Immature natural killer cell (primary cell): ENCODE data around the gene HNRNPF. TPM values are rescaled to one million over a fixed set of nuclear protein-coding genes. Genes with fewer than 3 reads are reported as not detected.
"Not testable (repeated sequence)": the region's sequence is repeated elsewhere in the genome, so short reads cannot be mapped to it uniquely, and the experiment has no call there.

Experiments used
- DNase-seq, 3 donors: peaks; one replicate each; pipeline ENCODE4 v3.0.0; 2022; ENCODE audit warnings: mixed read lengths in 1 of 3
- H3K27ac Mint-ChIP-seq, 6 donors: one replicate each; pipeline ENCODE4 v1.8.0; 2020; ENCODE audit warnings: mixed read lengths in 6 of 6, mild to moderate bottlenecking in 5 of 6, inconsistent platforms in 4 of 6, moderate library complexity in 3 of 6
- H3K27me3 Mint-ChIP-seq, 3 donors: one replicate each; pipeline ENCODE4 v1.8.0; 2020 to 2021; ENCODE audit warnings: low read depth in 3 of 3, mild to moderate bottlenecking in 3 of 3, mixed read lengths in 3 of 3, moderate library complexity in 3 of 3, inconsistent platforms in 1 of 3
- H3K36me3 Mint-ChIP-seq, 3 donors: one replicate each; pipeline ENCODE4 v1.8.0; 2020; ENCODE audit warnings: mixed read lengths in 3 of 3, inconsistent platforms in 2 of 3, mild to moderate bottlenecking in 2 of 3
- H3K4me1 Mint-ChIP-seq, 2 donors: one replicate each; pipeline ENCODE4 v1.8.0; 2020; ENCODE audit warnings: inconsistent platforms in 2 of 2, mild to moderate bottlenecking in 2 of 2, mixed read lengths in 2 of 2, moderate library complexity in 1 of 2
- H3K4me3 Mint-ChIP-seq, 5 donors: one replicate each; pipeline ENCODE4 v1.8.0; 2020; ENCODE audit warnings: mild to moderate bottlenecking in 5 of 5, mixed read lengths in 5 of 5, inconsistent platforms in 3 of 5, moderate library complexity in 3 of 5
- H3K9me3 Mint-ChIP-seq, 6 donors: one replicate each; pipeline ENCODE4 v1.8.0; 2020; ENCODE audit warnings: mild to moderate bottlenecking in 6 of 6, mixed read lengths in 6 of 6, inconsistent platforms in 4 of 6, moderate library complexity in 3 of 6
- polyA plus RNA-seq, 3 donors: library from polyadenylated mRNA; unstranded; fragments of 300-500 nt; fragmentation: Illumina TruSeq; gene quantifications; one replicate each; pipeline ENCODE4 v1.2.3, GENCODE V29; 2021

The HNRNPF gene, protein sequence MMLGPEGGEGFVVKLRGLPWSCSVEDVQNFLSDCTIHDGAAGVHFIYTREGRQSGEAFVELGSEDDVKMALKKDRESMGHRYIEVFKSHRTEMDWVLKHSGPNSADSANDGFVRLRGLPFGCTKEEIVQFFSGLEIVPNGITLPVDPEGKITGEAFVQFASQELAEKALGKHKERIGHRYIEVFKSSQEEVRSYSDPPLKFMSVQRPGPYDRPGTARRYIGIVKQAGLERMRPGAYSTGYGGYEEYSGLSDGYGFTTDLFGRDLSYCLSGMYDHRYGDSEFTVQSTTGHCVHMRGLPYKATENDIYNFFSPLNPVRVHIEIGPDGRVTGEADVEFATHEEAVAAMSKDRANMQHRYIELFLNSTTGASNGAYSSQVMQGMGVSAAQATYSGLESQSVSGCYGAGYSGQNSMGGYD
- polyA plus RNA-seq, result 100 to 1,000 TPM; 184 to 274 (median 203) TPM

DNA sequence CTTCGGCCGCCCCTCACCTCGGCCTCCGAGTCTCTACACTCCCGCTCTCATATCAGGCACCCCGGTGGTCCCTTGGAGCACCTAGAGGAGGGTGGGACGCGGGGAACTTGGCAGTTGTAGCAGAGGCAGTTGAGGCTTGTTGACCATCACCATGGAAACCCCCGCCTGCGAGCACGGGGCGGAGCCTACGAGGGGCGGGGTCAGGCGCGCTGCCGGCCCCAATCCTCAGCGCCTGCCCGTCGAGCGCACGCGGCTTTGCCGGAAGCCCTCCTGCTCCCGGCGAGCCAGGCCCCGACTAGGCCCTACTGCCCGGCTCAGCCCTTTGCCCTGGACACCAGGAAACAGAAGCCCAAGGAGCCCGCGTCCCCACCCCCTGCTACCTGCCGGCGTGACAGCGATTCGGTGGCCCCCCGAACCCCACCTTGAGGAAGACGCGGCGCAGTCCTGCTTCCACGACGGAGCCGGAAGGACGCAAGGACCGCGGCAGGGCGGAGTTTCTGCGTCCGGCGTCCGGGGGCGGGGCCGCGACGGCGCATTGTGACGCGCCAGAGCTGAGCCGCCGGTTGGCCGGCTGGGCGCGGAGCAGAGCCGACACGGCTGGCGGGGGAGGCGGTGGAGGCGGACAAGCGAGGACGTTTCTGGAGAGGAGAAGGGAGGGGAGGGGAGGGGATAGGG lies at the start of gene HNRNPF:
Gene HNRNPF, minus strand, starts transcription at position 477 of the 675 bp plus-strand sequence. CDS start 21,302 bp downstream, outside the sequence.
- Mint-ChIP-seq H3K36me3 (peaks cover 0 to 5% (median 0%) of the 10 kb centered on the region in 3 donors), H3K4me3 (peak within 1 kb of the TSS; percentile 97 to 100 (median 99)), H3K27me3 (peaks cover 23 to 30% (median 29%) of the 10 kb centered on the region in 3 donors)

DNA sequence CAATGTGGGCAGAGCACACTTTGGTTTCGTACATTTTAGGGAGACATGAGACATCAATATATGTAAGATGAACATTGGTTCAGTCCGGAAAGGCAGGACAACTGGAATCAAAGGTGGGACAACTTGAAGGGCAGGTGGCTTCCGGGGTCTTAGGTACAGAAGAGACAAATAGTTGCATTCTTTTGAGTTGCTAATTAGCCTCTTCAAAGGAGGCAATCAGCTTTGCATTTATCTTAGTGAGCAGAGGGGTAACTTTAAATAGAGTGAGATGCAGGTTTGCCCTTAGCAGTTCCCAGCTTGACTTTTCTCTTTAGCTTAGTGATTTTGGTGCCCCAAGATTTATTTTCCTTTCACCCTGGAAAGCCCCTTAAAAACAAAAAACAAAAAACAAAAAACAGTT lies 49.2 kb upstream of the HNRNPF start:
- H3K36me3 Mint-ChIP-seq, result no peaks in the 10 kb centered on the region
- no peak for DNase-seq
- peaks cover 6 to 11% (median 8%) of the 10 kb centered on the region in 3 donors for H3K27me3 Mint-ChIP-seq
- H3K9me3 Mint-ChIP-seq, result no peaks in the 10 kb centered on the region
- H3K27ac Mint-ChIP-seq, result peak overlapping the region in 5 of 6 donors; percentile 36 to 78 (median 61)
- H3K4me1 Mint-ChIP-seq, result peaks cover 40 to 41% of the 10 kb centered on the region in 2 donors
- peak overlapping the region in 2 of 5 donors; percentile 37 to 41 for H3K4me3 Mint-ChIP-seq

More for the DNA sequence above, at the start of gene HNRNPF:
- Mint-ChIP-seq H3K4me1 (peaks cover 41 to 48% of the 10 kb centered on the region in 2 donors), H3K9me3 (no peaks in the 10 kb centered on the region), H3K27ac (peak within 1 kb of the TSS; percentile 96 to 100 (median 99))
- peak; percentile 98 for DNase-seq

DNA sequence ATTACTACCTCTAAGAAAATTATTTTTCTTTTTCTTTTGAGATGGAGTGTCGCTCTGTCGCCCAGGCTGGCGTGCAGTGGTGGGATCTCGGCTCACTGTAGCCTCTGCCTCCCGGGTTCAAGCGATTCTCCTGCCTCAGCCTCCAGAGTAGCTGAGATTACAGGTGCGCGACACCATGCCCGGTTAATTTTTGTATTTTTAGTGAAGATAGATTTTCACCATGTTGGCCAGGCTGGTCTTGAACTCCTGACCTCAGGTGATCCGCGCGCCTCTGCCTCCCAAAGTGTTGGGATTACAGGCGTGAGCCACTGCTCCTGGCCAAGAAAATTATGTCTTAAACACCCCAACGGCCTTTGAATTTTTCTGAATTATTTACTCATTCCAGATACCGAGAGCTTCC lies 47.6 kb upstream of the HNRNPF start:
- peaks cover 51% of the 10 kb centered on the region in 2 donors for H3K4me1 Mint-ChIP-seq

DNA sequence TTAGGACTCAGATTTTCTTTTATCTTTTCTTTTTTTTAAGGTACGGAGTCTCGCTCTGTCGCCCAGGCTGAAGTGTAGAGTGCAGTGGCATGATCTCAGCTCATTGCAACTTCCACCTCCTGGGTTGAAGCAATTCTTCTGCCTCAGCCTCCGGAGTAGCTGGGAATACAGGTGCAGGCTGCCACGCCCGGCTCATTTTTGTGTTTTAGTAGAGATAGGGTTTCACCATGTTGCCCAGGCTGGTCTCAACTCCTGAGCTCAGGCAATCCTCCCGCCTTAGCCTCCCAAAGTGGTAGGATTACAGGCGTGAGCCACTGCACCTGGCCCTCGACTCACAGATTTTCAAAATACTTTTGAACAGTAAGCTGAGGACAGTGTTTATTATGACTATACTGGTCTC lies 45.0 kb upstream of the HNRNPF start:
- DNase-seq, H3K9me3 Mint-ChIP-seq, H3K36me3 Mint-ChIP-seq: not testable (repeated sequence)
- Mint-ChIP-seq H3K4me1 (peaks cover 51 to 53% of the 10 kb centered on the region in 2 donors), H3K27ac (peak overlapping the region; percentile 92 to 100 (median 99)), H3K27me3 (peaks cover 9 to 18% (median 10%) of the 10 kb centered on the region in 3 donors), H3K4me3 (peak overlapping the region; percentile 92 to 100 (median 98))

More for the DNA sequence above, 47.6 kb upstream of the HNRNPF start:
- Mint-ChIP-seq H3K4me3 (peak overlapping the region in 3 of 5 donors; percentile 20 to 99 (median 92)), H3K27me3 (peaks cover 9 to 18% (median 10%) of the 10 kb centered on the region in 3 donors), H3K27ac (peak overlapping the region; percentile 98 to 100 (median 99))
- H3K36me3 Mint-ChIP-seq, DNase-seq, H3K9me3 Mint-ChIP-seq: not testable (repeated sequence)

DNA sequence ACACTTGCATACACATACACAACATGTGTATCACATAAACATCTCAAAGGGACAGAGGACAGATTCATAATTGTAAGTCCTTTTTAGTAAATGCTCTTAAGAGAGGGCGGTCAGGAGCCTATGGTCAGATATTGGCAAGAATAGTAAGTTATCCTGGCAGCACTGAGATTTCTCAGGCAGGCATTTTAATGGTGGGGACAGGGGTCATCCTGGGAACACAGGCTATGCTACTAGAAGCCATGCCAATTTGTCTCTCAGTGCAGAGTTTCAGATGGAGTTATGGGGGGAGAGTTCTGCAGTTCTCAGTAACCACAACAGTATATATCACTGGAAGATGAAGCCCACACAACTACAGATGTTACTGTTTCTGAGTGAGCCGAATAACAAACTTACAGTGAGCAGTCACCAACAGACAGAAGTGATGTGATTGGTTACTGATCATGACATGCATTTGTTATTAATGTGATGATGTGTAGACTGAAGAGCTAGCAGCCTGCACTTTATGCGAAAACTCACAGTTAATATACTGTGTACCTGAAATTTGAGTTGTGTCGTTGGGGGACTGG lies 44.4 kb upstream of the HNRNPF start:
- Mint-ChIP-seq H3K4me1 (peaks cover 49 to 51% of the 10 kb centered on the region in 2 donors), H3K27me3 (peaks cover 9 to 18% (median 10%) of the 10 kb centered on the region in 3 donors), H3K36me3 (no peaks in the 10 kb centered on the region), H3K9me3 (no peaks in the 10 kb centered on the region), H3K27ac (peak overlapping the region; percentile 91 to 99 (median 97)), H3K4me3 (peak overlapping the region; percentile 26 to 84 (median 76))
- DNase-seq, result no peak

DNA sequence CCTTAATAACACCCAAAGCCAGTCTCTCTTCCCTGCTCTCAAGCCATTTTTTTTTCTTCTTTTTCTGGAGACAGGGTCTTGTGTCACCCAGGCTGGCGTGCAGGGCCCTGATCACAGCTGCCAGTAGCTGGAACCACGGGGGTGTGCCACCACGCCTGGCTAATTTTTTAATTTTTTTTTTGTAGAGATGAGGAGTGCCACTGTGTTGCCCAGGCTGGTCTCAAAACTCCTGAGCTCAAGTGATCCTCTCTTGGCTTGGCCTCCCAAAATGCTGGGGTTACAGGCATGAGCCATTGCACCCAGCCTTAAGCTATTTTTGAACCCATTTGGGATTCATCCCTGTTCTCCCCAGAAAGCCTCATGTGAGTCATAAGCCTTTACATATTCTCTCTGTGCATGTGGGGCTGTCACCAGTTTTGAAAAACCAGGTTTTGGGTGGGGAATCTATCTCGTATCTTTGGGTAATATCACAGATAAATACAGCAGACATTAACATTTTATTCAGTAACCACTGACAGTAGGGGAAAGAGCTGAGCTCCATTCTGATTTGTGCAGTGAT lies 43.4 kb upstream of the HNRNPF start:
- peak overlapping the region; percentile 91 to 99 (median 97) for H3K27ac Mint-ChIP-seq
- H3K4me1 Mint-ChIP-seq, result peaks cover 49 to 56% of the 10 kb centered on the region in 2 donors
- H3K4me3 Mint-ChIP-seq, result peak overlapping the region; percentile 68 to 84 (median 76)
- DNase-seq, result no peak
- H3K9me3 Mint-ChIP-seq, result no peaks in the 10 kb centered on the region
- H3K36me3 Mint-ChIP-seq, result peaks cover 0 to 3% (median 3%) of the 10 kb centered on the region in 3 donors
- peaks cover 9 to 18% (median 10%) of the 10 kb centered on the region in 3 donors for H3K27me3 Mint-ChIP-seq

DNA sequence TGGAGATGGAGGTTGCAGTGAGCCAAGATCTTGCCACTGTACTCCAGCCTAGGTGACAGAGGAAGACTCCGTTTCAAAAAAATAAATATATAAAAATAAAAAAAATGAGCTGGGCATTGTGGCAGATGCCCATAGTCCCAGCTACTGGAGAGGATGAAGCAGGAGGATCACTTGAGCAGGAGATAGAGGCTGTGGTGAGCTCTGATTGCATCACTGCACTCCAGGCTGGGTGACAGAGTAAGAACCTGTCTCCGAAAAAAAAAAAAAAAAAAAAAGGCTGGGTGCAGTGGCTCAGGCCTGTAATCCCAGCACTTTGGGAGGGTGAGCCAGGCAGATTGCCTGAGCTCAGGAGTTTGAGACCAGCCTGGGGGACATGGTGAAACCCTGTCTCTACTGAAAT lies 39.8 kb upstream of the HNRNPF start:
- Mint-ChIP-seq H3K36me3 (peaks cover 8 to 18% (median 15%) of the 10 kb centered on the region in 3 donors), H3K27me3 (peaks cover 3 to 7% (median 5%) of the 10 kb centered on the region in 3 donors), H3K4me3 (no peak overlapping the region), H3K9me3 (no peaks in the 10 kb centered on the region), H3K27ac (no peak overlapping the region), H3K4me1 (peaks cover 38 to 47% of the 10 kb centered on the region in 2 donors)
- DNase-seq, result no peak

DNA sequence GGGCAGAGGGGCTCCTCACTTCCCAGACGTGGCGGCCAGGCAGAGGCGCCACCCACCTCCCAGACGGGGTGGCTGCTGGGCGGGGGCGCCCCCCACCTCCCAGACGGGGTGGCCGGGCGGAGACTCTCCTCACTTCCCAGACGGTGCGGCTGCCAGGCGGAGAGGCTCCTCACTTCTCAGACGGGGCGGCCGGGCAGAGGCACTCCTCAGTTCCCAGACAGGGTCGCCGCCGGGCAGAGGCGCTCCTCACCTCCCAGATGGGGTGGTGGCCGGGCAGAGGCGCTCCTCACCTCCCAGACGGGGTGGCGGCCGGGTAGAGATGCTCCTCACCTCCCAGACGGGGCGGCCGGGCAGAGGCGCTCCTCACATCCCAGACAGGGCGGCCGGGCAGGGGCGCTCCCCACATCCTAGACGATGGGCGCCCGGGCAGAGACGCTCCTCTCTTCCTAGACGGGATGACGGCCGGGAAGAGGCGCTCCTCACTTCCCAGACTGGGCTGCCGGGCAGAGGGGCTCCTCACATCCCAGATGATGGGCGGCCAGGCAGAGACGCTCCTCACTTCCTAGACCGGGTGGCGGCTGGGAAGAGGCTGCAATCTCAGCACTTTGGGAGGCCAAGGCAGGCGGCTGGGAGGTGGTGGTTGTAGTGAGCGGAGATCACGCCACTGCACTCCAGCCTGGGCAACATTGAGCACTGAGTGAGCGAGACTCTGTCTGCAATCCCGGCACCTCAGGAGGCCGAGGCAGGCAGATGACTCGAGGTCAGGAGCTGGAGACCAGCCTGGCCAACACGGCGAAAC lies 37.4 kb upstream of the HNRNPF start:
- not testable (repeated sequence) for H3K9me3 Mint-ChIP-seq, DNase-seq, H3K4me3 Mint-ChIP-seq, H3K27me3 Mint-ChIP-seq
- Mint-ChIP-seq H3K27ac (peak overlapping the region in 1 of 6 donors; percentile 46), H3K4me1 (peaks cover 16 to 24% of the 10 kb centered on the region in 2 donors), H3K36me3 (peaks cover 8 to 18% (median 15%) of the 10 kb centered on the region in 3 donors)

DNA sequence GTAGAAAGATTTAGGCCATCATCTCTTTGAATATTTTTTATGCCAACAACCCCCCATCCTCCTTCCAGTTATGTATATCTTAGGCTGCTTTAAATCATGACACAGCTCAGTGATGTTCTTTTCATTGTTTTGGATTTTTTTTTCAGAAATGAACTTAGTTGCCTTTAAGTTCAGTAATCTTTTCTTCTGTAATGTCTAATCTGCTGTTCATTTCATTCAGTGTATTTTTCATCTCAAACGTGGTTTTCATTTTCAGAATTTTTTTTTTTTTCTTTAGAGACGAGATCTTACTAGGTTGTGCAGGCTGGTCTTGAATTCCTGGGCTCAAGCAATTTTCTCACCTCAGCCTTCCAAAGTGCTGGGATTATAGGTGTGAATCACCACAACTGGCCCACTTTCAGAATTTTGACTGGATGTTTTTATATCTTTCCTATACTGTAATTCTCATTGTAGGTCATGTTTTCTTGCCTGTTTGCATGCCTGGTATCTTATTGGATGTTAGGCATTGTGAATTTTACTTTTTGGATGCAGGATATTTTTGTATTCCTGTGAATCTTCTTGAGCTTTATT lies 36.0 kb upstream of the HNRNPF start:
- Mint-ChIP-seq H3K4me3 (peak overlapping the region; percentile 2 to 72 (median 55)), H3K9me3 (no peaks in the 10 kb centered on the region), H3K36me3 (peaks cover 8 to 18% (median 15%) of the 10 kb centered on the region in 3 donors), H3K27me3 (peaks cover 0 to 3% (median 0%) of the 10 kb centered on the region in 3 donors), H3K4me1 (peaks cover 17 to 24% of the 10 kb centered on the region in 2 donors), H3K27ac (peak overlapping the region; percentile 46 to 83 (median 71))
- no peak for DNase-seq

DNA sequence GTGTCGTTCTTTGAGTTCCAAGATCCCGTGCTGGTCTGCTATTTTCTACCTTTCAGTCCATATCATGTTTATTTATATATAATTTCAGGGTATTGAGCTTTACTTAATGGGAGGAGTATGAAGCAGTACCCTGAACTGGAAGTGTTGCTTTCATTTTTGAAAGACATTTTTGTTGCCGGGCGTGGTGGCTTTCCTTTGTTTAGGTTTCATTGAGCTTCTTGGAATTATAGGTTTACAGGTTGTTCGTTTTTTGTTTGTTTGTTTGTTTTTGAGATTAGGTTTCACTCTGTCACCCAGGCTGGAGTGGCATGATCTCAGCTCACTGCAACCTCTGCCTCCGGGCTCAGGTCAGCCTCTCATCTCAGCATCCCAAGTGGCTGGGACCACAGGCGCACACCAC lies 35.3 kb upstream of the HNRNPF start:
- Mint-ChIP-seq H3K4me1 (peaks cover 18 to 24% of the 10 kb centered on the region in 2 donors), H3K4me3 (peak overlapping the region in 4 of 5 donors; percentile 55 to 72 (median 64)), H3K9me3 (no peaks in the 10 kb centered on the region)

DNA sequence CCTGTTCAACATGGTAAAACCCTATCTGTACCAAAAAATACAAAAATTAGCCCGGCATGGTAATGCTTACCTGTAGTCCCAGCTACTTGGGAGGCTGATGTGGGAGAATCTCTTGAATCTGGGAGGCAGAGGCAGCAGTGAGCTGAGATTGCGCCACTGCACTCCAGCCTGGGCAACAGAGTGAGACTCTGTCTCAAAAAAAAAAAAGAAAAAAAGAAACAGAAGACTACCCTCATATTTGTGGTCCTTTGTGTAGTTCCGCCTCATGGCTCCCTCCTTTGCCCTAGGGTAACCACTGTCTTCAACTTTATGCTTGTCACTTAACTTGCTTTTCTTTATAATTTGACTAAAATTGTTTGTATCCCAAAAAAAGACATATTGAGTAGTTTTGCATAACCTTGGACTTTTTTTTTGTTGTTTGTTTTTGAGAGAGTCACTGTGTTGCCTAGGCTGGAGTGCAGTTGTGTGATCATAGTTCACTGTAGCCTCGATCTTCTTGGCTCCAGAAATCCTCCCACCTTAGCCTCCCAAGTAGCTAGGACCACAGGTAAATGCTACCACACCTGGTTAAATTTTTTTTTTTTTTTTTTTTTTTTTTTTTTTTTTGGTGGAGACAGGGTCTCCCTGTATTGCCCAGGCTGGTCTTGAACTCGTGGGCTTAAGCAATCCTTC lies 31.6 kb upstream of the HNRNPF start:
- Mint-ChIP-seq H3K4me1 (peaks cover 34 to 37% of the 10 kb centered on the region in 2 donors), H3K27ac (peak overlapping the region in 5 of 6 donors; percentile 45 to 81 (median 55)), H3K27me3 (peaks cover 5 to 15% (median 8%) of the 10 kb centered on the region in 3 donors), H3K9me3 (no peaks in the 10 kb centered on the region), H3K36me3 (peaks cover 3 to 17% (median 17%) of the 10 kb centered on the region in 3 donors), H3K4me3 (no peak overlapping the region)
- DNase-seq, result no peak

More for the DNA sequence above, 35.3 kb upstream of the HNRNPF start:
- peak overlapping the region; percentile 46 to 83 (median 71) for H3K27ac Mint-ChIP-seq
- no peak for DNase-seq
- H3K27me3 Mint-ChIP-seq, result peaks cover 0 to 3% (median 0%) of the 10 kb centered on the region in 3 donors
- H3K36me3 Mint-ChIP-seq, result peaks cover 8 to 22% (median 15%) of the 10 kb centered on the region in 3 donors
